GM12878 (cell line): ENCODE measurements around the gene GTF3A. TPM values are rescaled to one million over a fixed set of nuclear protein-coding genes. Genes with fewer than 3 reads are reported as not detected.

Source experiments
- EP300 ChIP-seq, 2 experiments: fragments of 150-350 bp in 1 of 2; IDR thresholded peaks; 2 replicates each; pipeline ENCODE4 v1.6.1; 2011 to 2012; ENCODE audit warnings: low read depth in 2 of 2, low read length in 2 of 2, borderline replicate concordance in 1 of 2, improper control_type of control experiment in 1 of 2, inconsistent platforms in 1 of 2; ENCODE audit not compliant: control insufficient read depth in 1 of 2
- EZH2 ChIP-seq: IDR thresholded peaks from 2 replicates; pipeline ENCODE4 v1.6.1; 2012; ENCODE audit warnings: low read depth, mild to moderate bottlenecking, control low read depth, inconsistent platforms, low read length, borderline replicate concordance; ENCODE audit not compliant: control insufficient read depth
- MXI1 ChIP-seq: fragments of 150-350 bp; IDR thresholded peaks from 2 replicates; pipeline ENCODE4 v1.6.1; 2011; ENCODE audit warnings: low read depth, mild to moderate bottlenecking, inconsistent platforms, low read length, improper control_type of control experiment
- NFYA ChIP-seq: IDR thresholded peaks from 2 replicates; pipeline ENCODE4 v1.6.1; 2011; ENCODE audit warnings: low read depth, mild to moderate bottlenecking, low read length, improper control_type of control experiment, borderline replicate concordance
- NR2F1 ChIP-seq: fragments of 450-650 bp; conservative IDR thresholded peaks from 2 replicates; pipeline ENCODE4 v1.6.1; 2017; ENCODE audit warnings: mild to moderate bottlenecking
- POLR2A ChIP-seq: IDR thresholded peaks from 2 replicates; pipeline ENCODE4 v1.6.1; 2011; ENCODE audit warnings: low read depth, mild to moderate bottlenecking, low read length
- POU2F2 ChIP-seq: IDR thresholded peaks from 3 replicates; pipeline ENCODE4 v1.6.1; 2011; ENCODE audit warnings: low read depth, mild to moderate bottlenecking, low read length, borderline replicate concordance
- RFX5 ChIP-seq: IDR thresholded peaks from 2 replicates; pipeline ENCODE4 v1.6.1; 2011; ENCODE audit warnings: low read depth, low read length, improper control_type of control experiment
- STAT3 ChIP-seq: IDR thresholded peaks from 2 replicates; pipeline ENCODE4 v1.6.1; 2011; ENCODE audit warnings: low read depth, low read length, improper control_type of control experiment
- ZNF384 ChIP-seq: IDR thresholded peaks from 2 replicates; pipeline ENCODE4 v1.6.1; 2012; ENCODE audit warnings: low read depth, mild to moderate bottlenecking, low read length, improper control_type of control experiment, borderline replicate concordance
- ZNF622 ChIP-seq: fragments of 450-650 bp; IDR thresholded peaks from 2 replicates; pipeline ENCODE4 v1.6.1; 2017; ENCODE audit warnings: mild to moderate bottlenecking, inconsistent platforms
- polyA plus RNA-seq, 11 experiments: library from polyadenylated mRNA; depleted of rRNA in 4 of 11; unstranded in 6 of 11; stranded (reverse) in 5 of 11; fragments of >200 nt; fragmentation: Nextera tagmentation in 4 of 11; fragmentation: Illumina TruSeq in 1 of 11; extraction: Ambion mirVana in 4 of 11; extraction: Trizol in 1 of 11; gene quantifications; 1 replicate in 1 of 11; 2 replicates in 10 of 11; pipeline versions ENCODE4 v1.2.1 to v1.2.3, GENCODE V29; 2011 to 2016; ENCODE audit warnings: inconsistent platforms in 2 of 11, missing spikeins in 2 of 11, low read depth in 1 of 11
- total RNA-seq, 4 experiments: library from RNA; depleted of rRNA in 3 of 4; stranded (reverse); fragments of >200 nt in 3 of 4; fragmentation: Illumina TruSeq in 1 of 4; extraction: Trizol in 1 of 4; gene quantifications; 2 replicates each; pipeline versions ENCODE4 v1.2.1 to v1.2.3, GENCODE V29; 2013 to 2021
- TF ChIP-seq, protein P1 (sequence below): fragments of 450-650 bp; IDR thresholded peaks from 2 replicates; pipeline ENCODE4 v1.6.1; 2017; ENCODE audit warnings: borderline replicate concordance
- TF ChIP-seq, protein P2 (sequence below): fragments of 450-650 bp; formaldehyde crosslinking; IDR thresholded peaks from 2 replicates; pipeline ENCODE4 v1.4.0; 2020; ENCODE audit warnings: mild to moderate bottlenecking, moderate library complexity
- TF ChIP-seq, protein P3 (sequence below): fragments of 450-650 bp; IDR thresholded peaks from 2 replicates; pipeline ENCODE4 v1.6.1; 2017; ENCODE audit warnings: mild to moderate bottlenecking, moderate library complexity

GTF3A gene
- total and polyA plus RNA-seq, 10 of the 15 experiments (the other 5 are each of a cell fraction or from before 2014, with no cell fraction given), result 74.2 to 524 (median 216) TPM

DNA sequence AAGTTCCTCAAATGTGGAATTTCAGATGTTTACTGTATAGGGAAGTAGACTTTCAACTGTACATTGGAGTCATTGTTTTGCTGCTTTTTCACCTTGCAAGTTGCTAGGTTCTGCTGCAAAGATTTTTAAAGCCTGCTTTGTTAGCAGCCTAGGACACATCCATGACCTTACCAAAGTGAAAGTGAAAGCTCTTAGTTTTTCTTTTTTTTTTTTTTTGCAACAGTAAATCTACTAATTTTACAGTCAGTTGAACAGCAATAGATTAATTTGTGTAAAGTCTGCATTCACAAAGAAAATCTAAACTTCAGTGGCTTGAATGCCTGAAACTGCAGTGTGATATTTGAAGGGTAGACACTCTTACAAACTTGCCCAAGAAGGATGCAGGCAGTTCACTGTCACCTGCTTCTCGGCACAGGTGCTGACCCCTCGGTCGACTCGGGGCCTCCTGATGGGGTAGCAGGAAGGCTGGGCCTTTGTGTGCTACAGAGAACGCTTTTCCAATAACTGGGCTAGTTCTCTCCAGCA is 31.0 kb downstream of the GTF3A start (continued):
- TF ChIP-seq POU2F2, result no peak
- TF ChIP-seq, protein P1, sequence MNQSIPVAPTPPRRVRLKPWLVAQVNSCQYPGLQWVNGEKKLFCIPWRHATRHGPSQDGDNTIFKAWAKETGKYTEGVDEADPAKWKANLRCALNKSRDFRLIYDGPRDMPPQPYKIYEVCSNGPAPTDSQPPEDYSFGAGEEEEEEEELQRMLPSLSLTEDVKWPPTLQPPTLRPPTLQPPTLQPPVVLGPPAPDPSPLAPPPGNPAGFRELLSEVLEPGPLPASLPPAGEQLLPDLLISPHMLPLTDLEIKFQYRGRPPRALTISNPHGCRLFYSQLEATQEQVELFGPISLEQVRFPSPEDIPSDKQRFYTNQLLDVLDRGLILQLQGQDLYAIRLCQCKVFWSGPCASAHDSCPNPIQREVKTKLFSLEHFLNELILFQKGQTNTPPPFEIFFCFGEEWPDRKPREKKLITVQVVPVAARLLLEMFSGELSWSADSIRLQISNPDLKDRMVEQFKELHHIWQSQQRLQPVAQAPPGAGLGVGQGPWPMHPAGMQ, result no peak
- no peak for TF ChIP-seq EZH2
- TF ChIP-seq NR2F1, result 0 out of 2 replicates have a peak, but pooled peaks have one; percentile 48
- no peak for TF ChIP-seq MXI1
- no peak for TF ChIP-seq EP300 (IDR thresholded peaks at IDR 0.05; ENCODE audit: borderline replicate concordance in 1 of 2, control insufficient read depth in 1 of 2, low read depth in 2 of 2, low read length in 2 of 2)
- TF ChIP-seq RFX5, result no peak
- TF ChIP-seq, protein P2, sequence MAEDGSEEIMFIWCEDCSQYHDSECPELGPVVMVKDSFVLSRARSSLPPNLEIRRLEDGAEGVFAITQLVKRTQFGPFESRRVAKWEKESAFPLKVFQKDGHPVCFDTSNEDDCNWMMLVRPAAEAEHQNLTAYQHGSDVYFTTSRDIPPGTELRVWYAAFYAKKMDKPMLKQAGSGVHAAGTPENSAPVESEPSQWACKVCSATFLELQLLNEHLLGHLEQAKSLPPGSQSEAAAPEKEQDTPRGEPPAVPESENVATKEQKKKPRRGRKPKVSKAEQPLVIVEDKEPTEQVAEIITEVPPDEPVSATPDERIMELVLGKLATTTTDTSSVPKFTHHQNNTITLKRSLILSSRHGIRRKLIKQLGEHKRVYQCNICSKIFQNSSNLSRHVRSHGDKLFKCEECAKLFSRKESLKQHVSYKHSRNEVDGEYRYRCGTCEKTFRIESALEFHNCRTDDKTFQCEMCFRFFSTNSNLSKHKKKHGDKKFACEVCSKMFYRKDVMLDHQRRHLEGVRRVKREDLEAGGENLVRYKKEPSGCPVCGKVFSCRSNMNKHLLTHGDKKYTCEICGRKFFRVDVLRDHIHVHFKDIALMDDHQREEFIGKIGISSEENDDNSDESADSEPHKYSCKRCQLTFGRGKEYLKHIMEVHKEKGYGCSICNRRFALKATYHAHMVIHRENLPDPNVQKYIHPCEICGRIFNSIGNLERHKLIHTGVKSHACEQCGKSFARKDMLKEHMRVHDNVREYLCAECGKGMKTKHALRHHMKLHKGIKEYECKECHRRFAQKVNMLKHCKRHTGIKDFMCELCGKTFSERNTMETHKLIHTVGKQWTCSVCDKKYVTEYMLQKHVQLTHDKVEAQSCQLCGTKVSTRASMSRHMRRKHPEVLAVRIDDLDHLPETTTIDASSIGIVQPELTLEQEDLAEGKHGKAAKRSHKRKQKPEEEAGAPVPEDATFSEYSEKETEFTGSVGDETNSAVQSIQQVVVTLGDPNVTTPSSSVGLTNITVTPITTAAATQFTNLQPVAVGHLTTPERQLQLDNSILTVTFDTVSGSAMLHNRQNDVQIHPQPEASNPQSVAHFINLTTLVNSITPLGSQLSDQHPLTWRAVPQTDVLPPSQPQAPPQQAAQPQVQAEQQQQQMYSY (CRISPR knock-in tag), result no peak
- TF ChIP-seq STAT3, result no peak
- TF ChIP-seq, protein P3, sequence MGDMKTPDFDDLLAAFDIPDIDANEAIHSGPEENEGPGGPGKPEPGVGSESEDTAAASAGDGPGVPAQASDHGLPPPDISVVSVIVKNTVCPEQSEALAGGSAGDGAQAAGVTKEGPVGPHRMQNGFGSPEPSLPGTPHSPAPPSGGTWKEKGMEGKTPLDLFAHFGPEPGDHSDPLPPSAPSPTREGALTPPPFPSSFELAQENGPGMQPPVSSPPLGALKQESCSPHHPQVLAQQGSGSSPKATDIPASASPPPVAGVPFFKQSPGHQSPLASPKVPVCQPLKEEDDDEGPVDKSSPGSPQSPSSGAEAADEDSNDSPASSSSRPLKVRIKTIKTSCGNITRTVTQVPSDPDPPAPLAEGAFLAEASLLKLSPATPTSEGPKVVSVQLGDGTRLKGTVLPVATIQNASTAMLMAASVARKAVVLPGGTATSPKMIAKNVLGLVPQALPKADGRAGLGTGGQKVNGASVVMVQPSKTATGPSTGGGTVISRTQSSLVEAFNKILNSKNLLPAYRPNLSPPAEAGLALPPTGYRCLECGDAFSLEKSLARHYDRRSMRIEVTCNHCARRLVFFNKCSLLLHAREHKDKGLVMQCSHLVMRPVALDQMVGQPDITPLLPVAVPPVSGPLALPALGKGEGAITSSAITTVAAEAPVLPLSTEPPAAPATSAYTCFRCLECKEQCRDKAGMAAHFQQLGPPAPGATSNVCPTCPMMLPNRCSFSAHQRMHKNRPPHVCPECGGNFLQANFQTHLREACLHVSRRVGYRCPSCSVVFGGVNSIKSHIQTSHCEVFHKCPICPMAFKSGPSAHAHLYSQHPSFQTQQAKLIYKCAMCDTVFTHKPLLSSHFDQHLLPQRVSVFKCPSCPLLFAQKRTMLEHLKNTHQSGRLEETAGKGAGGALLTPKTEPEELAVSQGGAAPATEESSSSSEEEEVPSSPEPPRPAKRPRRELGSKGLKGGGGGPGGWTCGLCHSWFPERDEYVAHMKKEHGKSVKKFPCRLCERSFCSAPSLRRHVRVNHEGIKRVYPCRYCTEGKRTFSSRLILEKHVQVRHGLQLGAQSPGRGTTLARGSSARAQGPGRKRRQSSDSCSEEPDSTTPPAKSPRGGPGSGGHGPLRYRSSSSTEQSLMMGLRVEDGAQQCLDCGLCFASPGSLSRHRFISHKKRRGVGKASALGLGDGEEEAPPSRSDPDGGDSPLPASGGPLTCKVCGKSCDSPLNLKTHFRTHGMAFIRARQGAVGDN, result no peak
- peak; percentile 50; the same call in 1 of the 2 replicates for TF ChIP-seq POLR2A
- TF ChIP-seq ZNF622, result no peak
- no peak for TF ChIP-seq NFYA
- TF ChIP-seq ZNF384, result peak; percentile 57
